HepG2 (cell line): ENCODE data around the gene DNAAF1. TPM values are rescaled to one million over a fixed set of nuclear protein-coding genes. Genes with fewer than 3 reads are reported as not detected.

Experiments used
- ARHGAP35 ChIP-seq: sonication (generic); formaldehyde crosslinking; IDR thresholded peaks from 2 replicates; pipeline ENCODE4 v1.9.0; 2022; ENCODE audit warnings: mild to moderate bottlenecking, inconsistent platforms, moderate library complexity, missing genetic modification reagents, borderline replicate concordance
- ATF1 ChIP-seq: IDR thresholded peaks from 2 replicates; pipeline ENCODE4 v1.6.1; 2016; ENCODE audit warnings: mild to moderate bottlenecking, control low read depth
- FOXA1 ChIP-seq, 2 experiments: fragments of 450-650 bp in 1 of 2; sonication (generic) in 1 of 2; formaldehyde crosslinking in 1 of 2; IDR thresholded peaks; 2 replicates each; pipeline versions ENCODE4 v1.4.0 to v1.6.1; 2016 to 2020; ENCODE audit warnings: missing genetic modification reagents in 1 of 2
- LCORL ChIP-seq, 2 experiments: fragments of 450-650 bp in 1 of 2; sonication (generic) in 1 of 2; formaldehyde crosslinking in 1 of 2; IDR thresholded peaks; 2 replicates each; pipeline versions ENCODE4 v1.5.0 to v1.6.1; 2017 to 2020; ENCODE audit warnings: antibody characterized with exemption in 1 of 2, missing genetic modification reagents in 1 of 2
- NAIF1 ChIP-seq: sonication (generic); formaldehyde crosslinking; IDR thresholded peaks from 2 replicates; pipeline ENCODE4 v1.5.0; 2020; ENCODE audit warnings: mild to moderate bottlenecking, missing genetic modification reagents, borderline replicate concordance
- PAX8 ChIP-seq: sonication (generic); formaldehyde crosslinking; IDR thresholded peaks from 2 replicates; pipeline ENCODE4 v1.8.0; 2022; ENCODE audit warnings: mild to moderate bottlenecking, missing genetic modification reagents, borderline replicate concordance
- POGZ ChIP-seq: sonication (generic); formaldehyde crosslinking; IDR thresholded peaks from 2 replicates; pipeline ENCODE4 v1.4.0; 2020; ENCODE audit warnings: mild to moderate bottlenecking, missing genetic modification reagents
- SIN3A ChIP-seq: IDR thresholded peaks from 2 replicates; pipeline ENCODE4 v1.6.1; 2011; ENCODE audit warnings: low read depth, mild to moderate bottlenecking, control low read depth, low read length, borderline replicate concordance
- SKI ChIP-seq: fragments of 450-650 bp; IDR thresholded peaks from one replicate; pipeline ENCODE4 v1.6.1; 2018; ENCODE audit warnings: mild to moderate bottlenecking; ENCODE audit not compliant: partially characterized antibody
- SMAD3 ChIP-seq: sonication (generic); formaldehyde crosslinking; IDR thresholded peaks from 2 replicates; pipeline ENCODE4 v1.4.0; 2020; ENCODE audit warnings: missing genetic modification reagents
- ZBTB42 ChIP-seq: sonication (generic); formaldehyde crosslinking; IDR thresholded peaks from 2 replicates; pipeline ENCODE4 v1.5.0; 2020; ENCODE audit warnings: mild to moderate bottlenecking, missing genetic modification reagents
- ZMAT3 ChIP-seq: sonication (generic); formaldehyde crosslinking; conservative IDR thresholded peaks from 2 replicates; pipeline ENCODE4 v1.7.0; 2021; ENCODE audit warnings: missing genetic modification reagents
- ZNF530 ChIP-seq: sonication (generic); formaldehyde crosslinking; IDR thresholded peaks from 2 replicates; pipeline ENCODE4 v1.5.0; 2020; ENCODE audit warnings: low read depth, mild to moderate bottlenecking, missing genetic modification reagents
- ZNF547 ChIP-seq: sonication (generic); formaldehyde crosslinking; IDR thresholded peaks from 2 replicates; pipeline ENCODE4 v1.5.1; 2020; ENCODE audit warnings: mild to moderate bottlenecking, missing genetic modification reagents
- ZNF792 ChIP-seq: IDR thresholded peaks from 2 replicates; pipeline ENCODE4 v1.6.1; 2016
- polyA plus RNA-seq, 8 experiments: library from polyadenylated mRNA; depleted of rRNA in 3 of 8; stranded (reverse) in 7 of 8; unstranded in 1 of 8; fragments of >200 nt; fragmentation: Illumina TruSeq in 4 of 8; extraction: Trizol in 4 of 8; gene quantifications; 2 replicates each; pipeline versions ENCODE4 v1.2.1 to v1.2.3, GENCODE V29; 2011 to 2016; ENCODE audit warnings: low read depth in 4 of 8, missing spikeins in 1 of 8, mixed read lengths in 1 of 8; ENCODE audit not compliant: insufficient read depth in 1 of 8
- total RNA-seq, 5 experiments: library from RNA; depleted of rRNA; stranded (reverse); fragments of >200 nt; fragmentation: Illumina TruSeq; extraction: Trizol; gene quantifications; 2 replicates each; pipeline ENCODE4 v1.2.3, GENCODE V29; 2016; ENCODE audit warnings: low read depth in 1 of 5
- TF ChIP-seq, protein P1 (sequence below): sonication (generic); formaldehyde crosslinking; IDR thresholded peaks from 2 replicates; pipeline ENCODE4 v1.4.0; 2020; ENCODE audit warnings: missing genetic modification reagents
- TF ChIP-seq, protein P2 (sequence below): sonication (generic); formaldehyde crosslinking; IDR thresholded peaks from 2 replicates; pipeline ENCODE4 v1.8.0; 2022; ENCODE audit warnings: low read depth, missing genetic modification reagents
- TF ChIP-seq, protein P3 (sequence below): sonication (generic); formaldehyde crosslinking; conservative IDR thresholded peaks from 2 replicates; pipeline ENCODE4 v1.5.0; 2020; ENCODE audit warnings: missing genetic modification reagents
- TF ChIP-seq, protein P4 (sequence below): IDR thresholded peaks from 2 replicates; pipeline ENCODE4 v1.6.1; 2018; ENCODE audit warnings: missing genetic modification reagents, mild to moderate bottlenecking, missing compliant biosample characterization
- TF ChIP-seq, protein P5 (sequence below): sonication (generic); formaldehyde crosslinking; conservative IDR thresholded peaks from 2 replicates; pipeline ENCODE4 v1.8.0; 2022; ENCODE audit warnings: missing genetic modification reagents
- TF ChIP-seq, protein P6 (sequence below): IDR thresholded peaks from 2 replicates; pipeline ENCODE4 v1.6.1; 2018; ENCODE audit warnings: missing genetic modification reagents

DNAAF1 gene
- total and polyA plus RNA-seq, 2 of the 13 experiments (the other 11 are each of a cell fraction or from before 2014, with no cell fraction given) = 0.04 TPM; not detected in 1

DNA sequence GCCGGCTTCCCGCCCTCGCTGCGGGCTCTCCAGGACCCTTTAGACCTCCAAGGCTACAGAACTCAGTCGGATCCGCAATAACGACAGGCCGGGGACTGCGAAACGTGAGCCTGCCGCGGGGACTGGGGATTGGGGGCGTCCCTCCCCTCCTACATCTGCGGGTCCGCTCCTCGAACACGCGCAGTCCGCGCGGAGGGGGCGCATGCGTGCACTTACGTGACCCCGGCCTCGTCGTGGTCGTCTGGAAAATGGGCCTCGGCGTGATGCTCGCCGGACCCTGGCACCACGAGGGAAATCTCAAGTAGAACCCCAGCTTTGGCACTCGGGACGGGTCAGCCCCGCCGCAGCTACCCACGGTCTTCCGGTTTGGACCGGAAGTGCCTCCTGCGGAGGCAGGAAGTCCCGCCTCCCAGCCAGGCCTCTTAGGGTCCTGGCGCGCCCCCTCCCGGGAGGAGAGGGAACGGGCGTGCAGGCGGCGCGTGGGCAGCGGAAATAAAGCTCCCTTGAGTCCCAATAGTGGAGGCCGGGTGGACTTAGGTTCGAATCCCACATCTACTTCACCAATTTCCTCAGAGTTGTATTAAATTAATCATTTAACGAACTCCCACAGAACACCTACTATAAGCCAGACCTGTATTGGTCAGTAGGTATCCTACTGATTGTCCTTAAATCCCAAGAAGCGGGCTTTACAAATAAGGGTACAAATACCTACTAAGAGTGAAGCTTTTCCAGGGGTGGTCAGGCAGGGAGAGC lies 41.8 kb downstream of the DNAAF1 start, which contains the start of gene TAF1C (continued):
- TF ChIP-seq, protein P1, sequence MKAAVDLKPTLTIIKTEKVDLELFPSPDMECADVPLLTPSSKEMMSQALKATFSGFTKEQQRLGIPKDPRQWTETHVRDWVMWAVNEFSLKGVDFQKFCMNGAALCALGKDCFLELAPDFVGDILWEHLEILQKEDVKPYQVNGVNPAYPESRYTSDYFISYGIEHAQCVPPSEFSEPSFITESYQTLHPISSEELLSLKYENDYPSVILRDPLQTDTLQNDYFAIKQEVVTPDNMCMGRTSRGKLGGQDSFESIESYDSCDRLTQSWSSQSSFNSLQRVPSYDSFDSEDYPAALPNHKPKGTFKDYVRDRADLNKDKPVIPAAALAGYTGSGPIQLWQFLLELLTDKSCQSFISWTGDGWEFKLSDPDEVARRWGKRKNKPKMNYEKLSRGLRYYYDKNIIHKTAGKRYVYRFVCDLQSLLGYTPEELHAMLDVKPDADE (CRISPR knock-in tag) = 0 out of 2 replicates have a peak, but pooled peaks have one; percentile 32
- TF ChIP-seq ZNF792 (CRISPR knock-in tag) (peak; percentile 86), SIN3A (0 out of 2 replicates have a peak, but pooled peaks have one; percentile 93), ZBTB42 (CRISPR knock-in tag) (no peak), SKI (peak; percentile 51), ZNF547 (CRISPR knock-in tag) (peak; percentile 55; the same call in 1 of the 2 replicates), NAIF1 (no peak), PAX8 (CRISPR knock-in tag) (no peak), ARHGAP35 (CRISPR knock-in tag) (no peak; the same call in 1 of the 2 replicates), FOXA1 (IDR thresholded peaks at IDR 0.05) (no peak), FOXA1 (CRISPR knock-in tag; IDR thresholded peaks at IDR 0.05) (peak; percentile 21; the same call in 1 of the 2 replicates), ZNF530 (CRISPR knock-in tag) (no peak), POGZ (CRISPR knock-in tag) (peak; percentile 96), LCORL (IDR thresholded peaks at IDR 0.05) (no peak), LCORL (CRISPR knock-in tag; IDR thresholded peaks at IDR 0.05) (peak; percentile 72), SMAD3 (CRISPR knock-in tag) (peak; percentile 85), ZMAT3 (peak; percentile 85), ATF1 (CRISPR knock-in tag) (no peak; the same call in 1 of the 2 replicates)
- TF ChIP-seq, protein P2, sequence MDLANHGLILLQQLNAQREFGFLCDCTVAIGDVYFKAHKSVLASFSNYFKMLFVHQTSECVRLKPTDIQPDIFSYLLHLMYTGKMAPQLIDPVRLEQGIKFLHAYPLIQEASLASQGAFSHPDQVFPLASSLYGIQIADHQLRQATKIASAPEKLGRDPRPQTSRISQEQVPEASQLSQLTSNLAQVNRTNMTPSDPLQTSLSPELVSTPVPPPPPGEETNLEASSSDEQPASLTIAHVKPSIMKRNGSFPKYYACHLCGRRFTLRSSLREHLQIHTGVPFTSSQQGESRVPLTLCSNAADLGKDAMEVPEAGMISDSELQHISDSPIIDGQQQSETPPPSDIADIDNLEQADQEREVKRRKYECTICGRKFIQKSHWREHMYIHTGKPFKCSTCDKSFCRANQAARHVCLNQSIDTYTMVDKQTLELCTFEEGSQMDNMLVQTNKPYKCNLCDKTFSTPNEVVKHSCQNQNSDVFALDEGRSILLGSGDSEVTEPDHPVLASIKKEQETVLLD (CRISPR knock-in tag) = no peak
- TF ChIP-seq, protein P3, sequence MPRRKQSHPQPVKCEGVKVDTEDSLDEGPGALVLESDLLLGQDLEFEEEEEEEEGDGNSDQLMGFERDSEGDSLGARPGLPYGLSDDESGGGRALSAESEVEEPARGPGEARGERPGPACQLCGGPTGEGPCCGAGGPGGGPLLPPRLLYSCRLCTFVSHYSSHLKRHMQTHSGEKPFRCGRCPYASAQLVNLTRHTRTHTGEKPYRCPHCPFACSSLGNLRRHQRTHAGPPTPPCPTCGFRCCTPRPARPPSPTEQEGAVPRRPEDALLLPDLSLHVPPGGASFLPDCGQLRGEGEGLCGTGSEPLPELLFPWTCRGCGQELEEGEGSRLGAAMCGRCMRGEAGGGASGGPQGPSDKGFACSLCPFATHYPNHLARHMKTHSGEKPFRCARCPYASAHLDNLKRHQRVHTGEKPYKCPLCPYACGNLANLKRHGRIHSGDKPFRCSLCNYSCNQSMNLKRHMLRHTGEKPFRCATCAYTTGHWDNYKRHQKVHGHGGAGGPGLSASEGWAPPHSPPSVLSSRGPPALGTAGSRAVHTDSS (CRISPR knock-in tag) = no peak
- TF ChIP-seq, protein P4, sequence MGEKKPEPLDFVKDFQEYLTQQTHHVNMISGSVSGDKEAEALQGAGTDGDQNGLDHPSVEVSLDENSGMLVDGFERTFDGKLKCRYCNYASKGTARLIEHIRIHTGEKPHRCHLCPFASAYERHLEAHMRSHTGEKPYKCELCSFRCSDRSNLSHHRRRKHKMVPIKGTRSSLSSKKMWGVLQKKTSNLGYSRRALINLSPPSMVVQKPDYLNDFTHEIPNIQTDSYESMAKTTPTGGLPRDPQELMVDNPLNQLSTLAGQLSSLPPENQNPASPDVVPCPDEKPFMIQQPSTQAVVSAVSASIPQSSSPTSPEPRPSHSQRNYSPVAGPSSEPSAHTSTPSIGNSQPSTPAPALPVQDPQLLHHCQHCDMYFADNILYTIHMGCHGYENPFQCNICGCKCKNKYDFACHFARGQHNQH (CRISPR knock-in tag) = peak; percentile 86
- TF ChIP-seq, protein P5, sequence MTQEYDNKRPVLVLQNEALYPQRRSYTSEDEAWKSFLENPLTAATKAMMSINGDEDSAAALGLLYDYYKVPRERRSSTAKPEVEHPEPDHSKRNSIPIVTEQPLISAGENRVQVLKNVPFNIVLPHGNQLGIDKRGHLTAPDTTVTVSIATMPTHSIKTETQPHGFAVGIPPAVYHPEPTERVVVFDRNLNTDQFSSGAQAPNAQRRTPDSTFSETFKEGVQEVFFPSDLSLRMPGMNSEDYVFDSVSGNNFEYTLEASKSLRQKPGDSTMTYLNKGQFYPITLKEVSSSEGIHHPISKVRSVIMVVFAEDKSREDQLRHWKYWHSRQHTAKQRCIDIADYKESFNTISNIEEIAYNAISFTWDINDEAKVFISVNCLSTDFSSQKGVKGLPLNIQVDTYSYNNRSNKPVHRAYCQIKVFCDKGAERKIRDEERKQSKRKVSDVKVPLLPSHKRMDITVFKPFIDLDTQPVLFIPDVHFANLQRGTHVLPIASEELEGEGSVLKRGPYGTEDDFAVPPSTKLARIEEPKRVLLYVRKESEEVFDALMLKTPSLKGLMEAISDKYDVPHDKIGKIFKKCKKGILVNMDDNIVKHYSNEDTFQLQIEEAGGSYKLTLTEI (CRISPR knock-in tag) = no peak
- TF ChIP-seq, protein P6, sequence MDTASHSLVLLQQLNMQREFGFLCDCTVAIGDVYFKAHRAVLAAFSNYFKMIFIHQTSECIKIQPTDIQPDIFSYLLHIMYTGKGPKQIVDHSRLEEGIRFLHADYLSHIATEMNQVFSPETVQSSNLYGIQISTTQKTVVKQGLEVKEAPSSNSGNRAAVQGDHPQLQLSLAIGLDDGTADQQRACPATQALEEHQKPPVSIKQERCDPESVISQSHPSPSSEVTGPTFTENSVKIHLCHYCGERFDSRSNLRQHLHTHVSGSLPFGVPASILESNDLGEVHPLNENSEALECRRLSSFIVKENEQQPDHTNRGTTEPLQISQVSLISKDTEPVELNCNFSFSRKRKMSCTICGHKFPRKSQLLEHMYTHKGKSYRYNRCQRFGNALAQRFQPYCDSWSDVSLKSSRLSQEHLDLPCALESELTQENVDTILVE (CRISPR knock-in tag) = peak; percentile 91
